Upper lobe of right lung (tissue), 1 donor: ENCODE results near the gene HNRNPA0. TPM values are rescaled to one million over a fixed set of nuclear protein-coding genes. Genes with fewer than 3 reads are reported as not detected.

Source experiments
- ATAC-seq: fragments of 200-7000 bp; cut with Tn5 transposase; one replicate; pipeline ENCODE4 v1.9.1; 2020; ENCODE audit warnings: mild to moderate bottlenecking, moderate library complexity
- DNase-seq: peaks from one replicate; pipeline ENCODE4 v3.0.0-alpha.2; 2020
- H3K27ac ChIP-seq: fragments of 200-600 bp; one replicate; pipeline ENCODE4 v1.8.0; 2022
- H3K27me3 ChIP-seq: fragments of 200-600 bp; one replicate; pipeline ENCODE4 v1.8.0; 2022; ENCODE audit warnings: mild to moderate bottlenecking
- H3K36me3 ChIP-seq: fragments of 200-600 bp; one replicate; pipeline ENCODE4 v1.8.0; 2022
- H3K4me1 ChIP-seq: fragments of 200-600 bp; one replicate; pipeline ENCODE4 v1.8.0; 2022
- H3K4me3 ChIP-seq: fragments of 200-600 bp; one replicate; pipeline ENCODE4 v1.8.0; 2022; ENCODE audit warnings: mild to moderate bottlenecking
- H3K9me3 ChIP-seq: fragments of 200-600 bp; one replicate; pipeline ENCODE4 v1.8.0; 2022
- CTCF ChIP-seq: fragments of 200-600 bp; IDR thresholded peaks from one replicate; pipeline ENCODE4 v1.8.0; 2022; ENCODE audit warnings: antibody characterized with exemption
- intact Hi-C: fragments of 100-400 bp; cut with DNase I; formaldehyde crosslinking; loops from one replicate; pipeline ENCODE4 v1.11.0; 2022
- total RNA-seq: library from RNA; stranded (reverse); fragmentation: NEBNext Ultra II Directional; extraction: Animal tissue kit (Norgen Biotek cat#: 25700); gene quantifications from one replicate; pipeline ENCODE4 v1.2.1, GENCODE V29; 2021
- donor health status: DM: no; HTN: yes; CAD: no; lungs with severe emphysema.

HNRNPA0 gene
- total RNA-seq, 1 donor from 2014 or later, result 22.8 TPM

- Histone ChIP-seq H3K27ac (no peak overlapping the region), H3K4me1 (no peaks in the 10 kb centered on the region), H3K36me3 (no peaks in the 10 kb centered on the region), H3K27me3 (no peaks in the 10 kb centered on the region), H3K9me3 (no peaks in the 10 kb centered on the region), H3K4me3 (no peak overlapping the region)
- intact Hi-C loops, result no loop called here
- no peak for TF ChIP-seq CTCF
- no peak for ATAC-seq
- DNase-seq, result no peak
Measured at GRCh38 chr5:137708796-137709559, 45.2 kb downstream of the HNRNPA0 start.

GRCh38 chr5:137708062-137708461 lies 46.1 kb downstream of the HNRNPA0 start:
- intact Hi-C loops, result no loop called here
- H3K4me1 ChIP-seq, result no peaks in the 10 kb centered on the region
- no peak for ATAC-seq
- TF ChIP-seq CTCF, result no peak
- H3K27ac ChIP-seq, result no peak overlapping the region
- DNase-seq, result no peak
- H3K36me3 ChIP-seq, result no peaks in the 10 kb centered on the region
- no peak overlapping the region for H3K4me3 ChIP-seq
- no peaks in the 10 kb centered on the region for H3K9me3 ChIP-seq
- H3K27me3 ChIP-seq, result no peaks in the 10 kb centered on the region

GRCh38 chr5:137706841-137707240 lies 47.3 kb downstream of the HNRNPA0 start:
- Histone ChIP-seq H3K36me3 (no peaks in the 10 kb centered on the region), H3K27me3 (no peaks in the 10 kb centered on the region), H3K4me1 (no peaks in the 10 kb centered on the region), H3K27ac (no peak overlapping the region), H3K9me3 (no peaks in the 10 kb centered on the region), H3K4me3 (no peak overlapping the region)
- intact Hi-C loops, result no loop called here
- ATAC-seq (no peak), DNase-seq (no peak)
- no peak for TF ChIP-seq CTCF

GRCh38 chr5:137705106-137705505 lies 49.1 kb downstream of the HNRNPA0 start:
- no peak for DNase-seq
- intact Hi-C loops, result no loop called here

GRCh38 chr5:137703565-137703964 lies 50.6 kb downstream of the HNRNPA0 start:
- Histone ChIP-seq H3K27ac (no peak overlapping the region), H3K27me3 (no peaks in the 10 kb centered on the region)
- ATAC-seq, result no peak

More at GRCh38 chr5:137705106-137705505, 49.1 kb downstream of the HNRNPA0 start:
- H3K27me3 ChIP-seq, result no peaks in the 10 kb centered on the region
- H3K4me1 ChIP-seq, result peaks cover 2% of the 10 kb centered on the region
- no peaks in the 10 kb centered on the region for H3K9me3 ChIP-seq
- no peaks in the 10 kb centered on the region for H3K36me3 ChIP-seq
- H3K27ac ChIP-seq, result no peak overlapping the region
- no peak for TF ChIP-seq CTCF
- no peak for ATAC-seq
- no peak overlapping the region for H3K4me3 ChIP-seq

More at GRCh38 chr5:137703565-137703964, 50.6 kb downstream of the HNRNPA0 start:
- H3K36me3 ChIP-seq, result no peaks in the 10 kb centered on the region
- intact Hi-C loops, result no loop called here
- no peak for DNase-seq
- no peak overlapping the region for H3K4me3 ChIP-seq
- H3K9me3 ChIP-seq, result no peaks in the 10 kb centered on the region
- TF ChIP-seq CTCF, result no peak
- peaks cover 12% of the 10 kb centered on the region for H3K4me1 ChIP-seq
